AG04449 (cell line): ENCODE data around the gene FBXL20.

Experiments used
- CTCF ChIA-PET: fragments of 350-600 bp; formaldehyde crosslinking; extraction: SDS; loops from one replicate; lab custom pipeline; 2021; ENCODE audit warnings: antibody characterized with exemption; lab: Yijun Ruan, JAX
- POLR2A ChIA-PET: fragments of 400-600, 350-600 bp; formaldehyde crosslinking; extraction: SDS; loops from one replicate; lab custom pipeline; 2020; ENCODE audit warnings: antibody characterized with exemption, inconsistent platforms; lab: Yijun Ruan, JAX
- DNase-seq: peaks from one replicate; pipeline ENCODE4 v3.0.0-alpha.2; 2010; ENCODE audit warnings: low read depth, low spot score
- H3K4me3 ChIP-seq: 2 replicates; pipeline ENCODE4 v1.5.1; 2011; ENCODE audit warnings: low read depth, mild to moderate bottlenecking, control low read depth, low read length
- TF ChIP-seq, protein P1 (sequence below): IDR thresholded peaks from one replicate; pipeline ENCODE4 v1.5.1; 2011; ENCODE audit warnings: mild to moderate bottlenecking, moderate library complexity, low read length, control low read depth, inconsistent platforms; ENCODE audit not compliant: insufficient read depth; ENCODE audit errors: missing control alignments

Gene FBXL20

DNA sequence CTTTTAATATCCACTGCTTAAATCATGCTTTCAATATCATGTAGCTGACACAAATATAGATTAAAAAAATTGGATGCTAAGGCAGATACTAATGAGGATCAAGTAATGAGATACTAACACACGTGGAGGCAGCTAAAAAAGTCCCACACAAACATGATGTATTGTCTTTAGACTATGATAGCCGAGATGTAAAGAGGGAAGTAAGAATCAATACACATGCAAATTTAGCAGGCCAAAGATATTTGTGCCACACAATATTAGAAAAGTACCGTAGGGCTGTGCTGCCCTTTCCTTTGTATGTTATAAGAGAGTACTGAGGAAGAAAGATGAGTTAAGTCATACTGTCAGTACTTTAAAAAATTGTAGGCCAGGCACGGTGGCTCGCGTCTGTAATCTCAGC lies 124.3 kb downstream of the FBXL20 start:
- POLR2A ChIA-PET = no interaction called here
- no peak overlapping the region for H3K4me3 ChIP-seq
- DNase-seq = no peak
- TF ChIP-seq, protein P1, sequence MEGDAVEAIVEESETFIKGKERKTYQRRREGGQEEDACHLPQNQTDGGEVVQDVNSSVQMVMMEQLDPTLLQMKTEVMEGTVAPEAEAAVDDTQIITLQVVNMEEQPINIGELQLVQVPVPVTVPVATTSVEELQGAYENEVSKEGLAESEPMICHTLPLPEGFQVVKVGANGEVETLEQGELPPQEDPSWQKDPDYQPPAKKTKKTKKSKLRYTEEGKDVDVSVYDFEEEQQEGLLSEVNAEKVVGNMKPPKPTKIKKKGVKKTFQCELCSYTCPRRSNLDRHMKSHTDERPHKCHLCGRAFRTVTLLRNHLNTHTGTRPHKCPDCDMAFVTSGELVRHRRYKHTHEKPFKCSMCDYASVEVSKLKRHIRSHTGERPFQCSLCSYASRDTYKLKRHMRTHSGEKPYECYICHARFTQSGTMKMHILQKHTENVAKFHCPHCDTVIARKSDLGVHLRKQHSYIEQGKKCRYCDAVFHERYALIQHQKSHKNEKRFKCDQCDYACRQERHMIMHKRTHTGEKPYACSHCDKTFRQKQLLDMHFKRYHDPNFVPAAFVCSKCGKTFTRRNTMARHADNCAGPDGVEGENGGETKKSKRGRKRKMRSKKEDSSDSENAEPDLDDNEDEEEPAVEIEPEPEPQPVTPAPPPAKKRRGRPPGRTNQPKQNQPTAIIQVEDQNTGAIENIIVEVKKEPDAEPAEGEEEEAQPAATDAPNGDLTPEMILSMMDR = no peak
- CTCF ChIA-PET = no interaction called here

DNA sequence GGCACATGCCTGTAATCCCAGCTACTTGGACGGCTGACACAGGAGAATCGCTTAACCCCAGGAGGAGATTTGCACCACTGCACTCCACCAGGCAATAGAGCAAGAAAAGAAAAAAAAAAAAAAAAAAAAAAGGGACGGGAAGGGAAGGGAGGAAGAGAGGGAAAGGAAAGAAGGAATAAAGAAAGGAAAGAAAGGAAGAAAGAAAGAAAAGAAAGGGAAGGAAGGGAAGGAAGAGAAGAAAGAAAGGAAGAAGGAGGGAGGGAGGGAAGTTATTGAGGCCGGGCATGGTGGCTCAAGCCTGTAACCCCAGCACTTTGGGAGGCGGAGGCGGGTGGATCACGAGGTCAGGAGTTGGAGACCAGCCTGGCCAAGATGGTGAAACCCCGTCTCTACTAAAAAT lies 125.3 kb downstream of the FBXL20 start:
- ChIA-PET CTCF (no interaction called here), POLR2A (no interaction called here)
- no peak for DNase-seq
- no peak overlapping the region for H3K4me3 ChIP-seq
- TF ChIP-seq, protein P1 = no peak

DNA sequence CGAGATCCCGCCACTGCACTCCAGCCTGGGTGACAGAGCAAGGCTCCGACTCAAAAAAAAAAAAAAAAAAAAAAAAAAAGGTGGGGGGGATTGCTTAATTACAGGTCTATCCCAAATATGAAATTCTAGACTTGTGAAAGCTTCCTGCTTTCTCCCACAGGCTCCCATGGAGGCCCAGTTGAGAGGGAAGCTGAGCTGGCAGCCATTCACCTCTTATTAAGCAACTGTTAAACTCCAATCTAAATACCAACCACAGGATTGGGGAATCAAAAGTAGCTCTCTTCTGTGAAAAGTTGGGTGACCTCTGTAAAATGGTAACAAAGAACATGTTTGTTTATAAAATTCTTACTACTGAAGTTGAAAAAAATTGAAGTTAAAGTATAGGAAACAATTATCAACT lies 129.9 kb downstream of the FBXL20 start:
- CTCF ChIA-PET = interaction anchor here (1.0 to 4.2 kb wide), 25 partner anchors 9 to 352 kb away, joined by 3 to 29 read pairs (median 5); partner anchors contain the start of genes CDK12 and MED1
- DNase-seq = peak; percentile 9
- POLR2A ChIA-PET = no interaction called here
- H3K4me3 ChIP-seq = no peak overlapping the region
- TF ChIP-seq, protein P1 = no peak

DNA sequence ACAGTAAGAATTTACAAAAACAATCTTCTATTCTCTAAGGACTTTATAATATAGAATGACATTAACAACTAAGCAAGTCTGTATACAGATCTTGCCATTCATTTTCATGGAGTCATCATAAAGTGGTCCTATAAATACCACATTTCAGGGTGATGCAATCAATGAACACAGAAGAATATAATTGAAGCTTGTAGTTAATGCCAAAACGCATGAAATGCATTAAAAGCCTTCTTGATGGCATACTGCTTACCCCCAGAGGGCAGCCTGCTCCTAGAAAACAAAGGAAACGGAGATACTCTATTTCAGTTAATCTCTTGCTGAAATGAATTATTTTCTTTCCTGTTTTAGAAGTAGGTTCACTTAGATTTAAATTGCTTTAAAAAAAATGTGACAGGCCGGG lies 130.5 kb downstream of the FBXL20 start:
- ChIA-PET POLR2A (interaction anchor here (0.7 kb wide), 1 partner anchor 191 kb away, joined by 4 read pairs; no protein-coding TSS in a partner anchor), CTCF (interaction anchor here (0.6 to 4.2 kb wide), 37 partner anchors 9 to 353 kb away, joined by 3 to 29 read pairs (median 4); partner anchors contain the start of genes CDK12 and MED1)
- DNase-seq = peak; percentile 69

DNA sequence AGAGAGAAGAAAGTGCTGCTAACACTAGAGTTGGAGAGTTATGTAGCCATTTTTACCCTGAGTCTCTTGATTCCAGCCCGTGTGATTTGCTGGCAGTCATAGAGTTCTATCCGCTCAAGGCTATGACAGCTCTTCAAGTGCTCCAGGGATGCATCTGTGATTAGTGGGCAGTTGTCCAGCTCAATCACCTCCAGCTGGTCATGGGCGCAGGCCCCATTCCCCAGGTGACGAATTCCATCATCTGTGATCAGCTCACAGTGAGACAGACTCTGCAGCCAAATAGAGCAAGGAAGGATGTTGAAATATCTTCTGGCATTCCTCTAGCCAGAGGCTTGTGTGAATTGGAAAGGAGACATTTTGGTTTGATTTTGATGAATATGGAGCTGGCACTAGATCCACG lies 137.3 kb downstream of the FBXL20 start:
- H3K4me3 ChIP-seq = no peak overlapping the region
- ChIA-PET POLR2A (no interaction called here), CTCF (interaction anchor here (1.0 to 2.9 kb wide), 5 partner anchors 9 to 55 kb away, joined by 3 to 22 read pairs (median 4); no protein-coding TSS in a partner anchor)
- DNase-seq = no peak
- TF ChIP-seq, protein P1 = no peak

More for the DNA sequence above, 130.5 kb downstream of the FBXL20 start:
- TF ChIP-seq, protein P1 = peak; percentile 56
- H3K4me3 ChIP-seq = no peak overlapping the region

DNA sequence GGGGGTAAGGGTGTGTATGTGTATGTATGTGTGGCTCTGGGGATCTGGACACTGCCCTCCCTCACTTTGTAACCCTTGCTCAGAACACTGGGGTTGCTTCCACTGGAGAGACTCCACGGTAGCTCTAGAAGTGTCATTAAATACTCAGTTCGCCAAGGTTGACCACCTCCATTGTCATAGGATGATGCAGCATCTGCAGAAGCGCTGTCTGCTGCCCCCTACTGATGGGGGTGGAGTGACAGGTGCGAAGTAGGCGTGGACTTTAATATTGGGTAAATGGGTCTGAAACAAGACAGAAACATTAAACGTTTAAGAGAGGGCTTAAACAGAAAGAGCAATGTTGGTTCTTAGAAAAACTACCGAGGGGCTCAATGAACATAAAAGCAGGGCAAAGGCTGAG lies 140.1 kb downstream of the FBXL20 start:
- H3K4me3 ChIP-seq = no peak overlapping the region
- no peak for DNase-seq
- ChIA-PET POLR2A (interaction anchor here (0.6 kb wide), 1 partner anchor 103 kb away, joined by 3 read pairs; no protein-coding TSS in a partner anchor), CTCF (interaction anchor here (1.3 to 1.4 kb wide), 2 partner anchors 9 to 17 kb away, joined by 4 to 7 read pairs; no protein-coding TSS in a partner anchor)
- TF ChIP-seq, protein P1 = no peak
